DND-41 (cell line): ENCODE results near the gene PIGH.

Source experiments
- ATAC-seq: fragments of 200-7000 bp; cut with Tn5 transposase; 3 replicates; pipeline ENCODE4 v1.9.1; 2021; ENCODE audit warnings: low read depth; ENCODE audit not compliant: insufficient read depth
- DNase-seq: peaks from one replicate; pipeline ENCODE4 v3.0.0-alpha.2; 2020
- H2AFZ ChIP-seq: 2 replicates; pipeline ENCODE4 v1.6.0; 2012; ENCODE audit warnings: low read depth, low read length
- H3K27ac ChIP-seq: 2 replicates; pipeline ENCODE4 v1.5.1; 2012; ENCODE audit warnings: low read length, inconsistent platforms
- H3K27me3 ChIP-seq: fragments of 200-600 bp; sonication (generic); 2 replicates; pipeline ENCODE4 v1.6.0; 2012; ENCODE audit warnings: low read length, mild to moderate bottlenecking, inconsistent platforms; ENCODE audit not compliant: insufficient read depth, poor library complexity
- H3K36me3 ChIP-seq: 2 replicates; pipeline ENCODE4 v1.5.1; 2012; ENCODE audit warnings: low read length, inconsistent platforms; ENCODE audit not compliant: insufficient read depth
- H3K4me1 ChIP-seq: 2 replicates; pipeline ENCODE4 v1.5.1; 2012; ENCODE audit warnings: mild to moderate bottlenecking, low read length; ENCODE audit not compliant: insufficient read depth
- H3K4me2 ChIP-seq: 2 replicates; pipeline ENCODE4 v1.6.0; 2012; ENCODE audit warnings: mild to moderate bottlenecking, moderate library complexity, low read length, inconsistent platforms; ENCODE audit not compliant: insufficient read depth
- H3K4me3 ChIP-seq, 2 experiments: fragments of 200-600 bp in 1 of 2; shearing (Covaris generic) in 1 of 2; 2 replicates each; pipeline ENCODE4 v1.5.1; 2012 to 2016; ENCODE audit warnings: inconsistent platforms in 2 of 2, low read length in 2 of 2, mild to moderate bottlenecking in 2 of 2, low read depth in 1 of 2, moderate library complexity in 1 of 2
- H3K79me2 ChIP-seq: 2 replicates; pipeline ENCODE4 v1.6.0; 2012; ENCODE audit warnings: low read length, inconsistent platforms; ENCODE audit not compliant: insufficient read depth
- H3K9ac ChIP-seq: 2 replicates; pipeline ENCODE4 v1.6.0; 2012; ENCODE audit warnings: low read depth, mild to moderate bottlenecking, inconsistent platforms, low read length, moderate library complexity
- H3K9me3 ChIP-seq: 2 replicates; pipeline ENCODE4 v1.5.1; 2012; ENCODE audit warnings: low read length, moderate library complexity, mild to moderate bottlenecking, inconsistent platforms; ENCODE audit not compliant: insufficient read depth, severe bottlenecking
- H4K20me1 ChIP-seq: 2 replicates; pipeline ENCODE4 v1.6.0; 2012; ENCODE audit warnings: low read length; ENCODE audit not compliant: insufficient read depth
- EZH2 ChIP-seq: IDR thresholded peaks from 3 replicates; pipeline ENCODE4 v1.6.1; 2012; ENCODE audit warnings: borderline replicate concordance, low read depth, mild to moderate bottlenecking, moderate library complexity, low read length, inconsistent platforms; ENCODE audit not compliant: severe bottlenecking
- TF ChIP-seq, protein P1 (sequence below): IDR thresholded peaks from 2 replicates; pipeline ENCODE4 v1.5.1; 2012; ENCODE audit warnings: borderline replicate concordance, low read length, moderate library complexity, mild to moderate bottlenecking; ENCODE audit not compliant: poor library complexity, severe bottlenecking; ENCODE audit errors: extremely low read depth

PIGH gene

DNA sequence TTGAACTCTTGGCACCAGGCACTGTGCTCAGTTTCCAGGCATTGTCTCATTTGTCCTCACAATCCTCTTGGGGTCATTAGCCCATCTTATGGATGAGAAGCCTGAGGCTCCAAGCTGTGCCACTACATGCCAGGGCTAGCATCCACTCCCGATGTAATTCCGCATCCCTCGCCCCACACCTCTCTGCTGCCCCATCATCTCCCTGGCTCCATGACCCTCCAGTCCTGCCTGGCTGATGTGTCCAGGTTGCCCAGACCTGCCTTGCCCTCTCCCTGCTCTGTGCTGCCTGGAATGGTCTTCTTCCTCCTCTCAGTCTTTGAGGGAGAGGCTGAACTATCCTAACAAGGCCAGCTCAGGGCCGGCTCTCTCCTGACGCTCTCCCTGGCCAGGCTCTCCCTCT is 27.5 kb downstream of the PIGH start:
- H3K79me2 ChIP-seq: no peaks in the 10 kb centered on the region
- no peak overlapping the region for H2AFZ ChIP-seq
- H3K4me3 ChIP-seq: no peak overlapping the region
- H3K9me3 ChIP-seq: no peaks in the 10 kb centered on the region
- TF ChIP-seq, protein P1, sequence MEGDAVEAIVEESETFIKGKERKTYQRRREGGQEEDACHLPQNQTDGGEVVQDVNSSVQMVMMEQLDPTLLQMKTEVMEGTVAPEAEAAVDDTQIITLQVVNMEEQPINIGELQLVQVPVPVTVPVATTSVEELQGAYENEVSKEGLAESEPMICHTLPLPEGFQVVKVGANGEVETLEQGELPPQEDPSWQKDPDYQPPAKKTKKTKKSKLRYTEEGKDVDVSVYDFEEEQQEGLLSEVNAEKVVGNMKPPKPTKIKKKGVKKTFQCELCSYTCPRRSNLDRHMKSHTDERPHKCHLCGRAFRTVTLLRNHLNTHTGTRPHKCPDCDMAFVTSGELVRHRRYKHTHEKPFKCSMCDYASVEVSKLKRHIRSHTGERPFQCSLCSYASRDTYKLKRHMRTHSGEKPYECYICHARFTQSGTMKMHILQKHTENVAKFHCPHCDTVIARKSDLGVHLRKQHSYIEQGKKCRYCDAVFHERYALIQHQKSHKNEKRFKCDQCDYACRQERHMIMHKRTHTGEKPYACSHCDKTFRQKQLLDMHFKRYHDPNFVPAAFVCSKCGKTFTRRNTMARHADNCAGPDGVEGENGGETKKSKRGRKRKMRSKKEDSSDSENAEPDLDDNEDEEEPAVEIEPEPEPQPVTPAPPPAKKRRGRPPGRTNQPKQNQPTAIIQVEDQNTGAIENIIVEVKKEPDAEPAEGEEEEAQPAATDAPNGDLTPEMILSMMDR: no peak
- TF ChIP-seq EZH2: no peak
- peaks cover under 1% of the 10 kb centered on the region for H3K27me3 ChIP-seq
- no peaks in the 10 kb centered on the region; the same call in 1 of the 2 replicates for H4K20me1 ChIP-seq
- no peaks in the 10 kb centered on the region for H3K4me1 ChIP-seq
- no peak overlapping the region for H3K27ac ChIP-seq
- no peaks in the 10 kb centered on the region for H3K36me3 ChIP-seq
- no peak overlapping the region for H3K4me2 ChIP-seq
- H3K9ac ChIP-seq: no peak overlapping the region
- ATAC-seq (no peak), DNase-seq (no peak)

DNA sequence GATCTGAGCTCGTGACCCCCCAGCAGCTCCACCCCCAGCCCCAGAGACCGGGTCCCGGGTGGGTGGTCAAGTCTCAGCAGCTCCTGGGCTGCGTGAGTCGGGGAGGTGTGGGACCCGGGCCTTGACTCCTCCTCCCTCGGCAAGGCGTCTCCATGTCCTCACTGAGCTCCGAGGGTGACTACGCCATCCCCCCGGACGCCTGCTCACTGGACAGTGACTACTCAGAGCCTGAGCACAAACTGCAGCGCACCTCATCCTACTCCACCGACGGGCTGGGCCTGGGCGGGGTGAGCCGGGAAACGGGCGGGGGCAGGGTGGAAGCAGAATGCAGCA is 28.1 kb downstream of the PIGH start:
- Histone ChIP-seq H3K27me3 (peaks cover 7% of the 10 kb centered on the region), H4K20me1 (no peaks in the 10 kb centered on the region; the same call in 1 of the 2 replicates), H3K27ac (no peak overlapping the region), H3K9ac (no peak overlapping the region), H3K9me3 (no peaks in the 10 kb centered on the region), H3K4me1 (no peaks in the 10 kb centered on the region), H3K79me2 (no peaks in the 10 kb centered on the region), H3K4me2 (no peak overlapping the region), H3K4me3 (no peak overlapping the region), H3K36me3 (no peaks in the 10 kb centered on the region), H2AFZ (no peak overlapping the region)
- DNase-seq: no peak
- no peak for ATAC-seq
- TF ChIP-seq EZH2: no peak
- TF ChIP-seq, protein P1: no peak

DNA sequence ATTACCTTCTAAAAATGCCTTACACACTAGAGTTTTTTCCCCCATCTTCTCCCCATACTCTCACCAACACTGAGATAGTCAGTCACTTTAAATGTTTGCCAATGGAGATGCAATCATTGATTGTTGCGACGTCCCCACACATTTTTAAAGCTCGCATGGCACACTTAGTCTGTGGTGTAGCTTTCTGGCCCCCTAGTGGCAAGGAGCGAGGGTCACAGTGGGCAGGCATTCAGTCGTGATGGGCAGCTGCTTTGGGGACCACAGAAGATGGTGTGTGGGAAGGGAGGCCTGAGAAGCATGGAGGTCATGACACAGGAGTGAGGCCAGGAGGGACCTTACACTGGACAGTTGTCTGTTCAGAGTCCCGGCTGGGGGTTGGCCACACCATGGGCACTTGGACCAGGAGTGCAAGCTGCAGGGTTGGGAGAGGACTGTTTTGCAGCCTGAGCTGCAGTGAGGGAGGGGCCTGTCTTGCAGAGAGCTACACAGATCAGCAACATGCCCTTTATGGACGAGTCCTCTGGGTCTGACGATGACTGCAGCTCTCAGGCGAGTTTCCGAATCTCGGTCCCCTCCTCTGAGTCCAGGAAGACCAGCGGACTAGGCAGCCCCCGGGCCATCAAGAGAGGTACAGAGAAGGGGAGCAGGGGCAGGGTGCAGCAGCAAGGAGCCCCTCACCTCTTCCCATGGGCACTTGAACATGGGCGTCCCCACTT is 28.6 kb downstream of the PIGH start:
- peak; percentile 95 for ATAC-seq

More for the DNA sequence above, 28.6 kb downstream of the PIGH start:
- Histone ChIP-seq H3K4me1 (no peaks in the 10 kb centered on the region), H3K9ac (no peak overlapping the region), H4K20me1 (no peaks in the 10 kb centered on the region; the same call in 1 of the 2 replicates), H3K27ac (no peak overlapping the region), H3K4me2 (no peak overlapping the region), H3K79me2 (no peaks in the 10 kb centered on the region), H3K36me3 (no peaks in the 10 kb centered on the region), H3K9me3 (no peaks in the 10 kb centered on the region), H3K4me3 (no peak overlapping the region), H3K27me3 (peaks cover 7% of the 10 kb centered on the region), H2AFZ (no peak overlapping the region)
- DNase-seq: peak; percentile 70
- TF ChIP-seq, protein P1: peak; percentile 97
- TF ChIP-seq EZH2: no peak
